ENCODE data around the gene GRK5.

The GRK5 gene

DNA sequence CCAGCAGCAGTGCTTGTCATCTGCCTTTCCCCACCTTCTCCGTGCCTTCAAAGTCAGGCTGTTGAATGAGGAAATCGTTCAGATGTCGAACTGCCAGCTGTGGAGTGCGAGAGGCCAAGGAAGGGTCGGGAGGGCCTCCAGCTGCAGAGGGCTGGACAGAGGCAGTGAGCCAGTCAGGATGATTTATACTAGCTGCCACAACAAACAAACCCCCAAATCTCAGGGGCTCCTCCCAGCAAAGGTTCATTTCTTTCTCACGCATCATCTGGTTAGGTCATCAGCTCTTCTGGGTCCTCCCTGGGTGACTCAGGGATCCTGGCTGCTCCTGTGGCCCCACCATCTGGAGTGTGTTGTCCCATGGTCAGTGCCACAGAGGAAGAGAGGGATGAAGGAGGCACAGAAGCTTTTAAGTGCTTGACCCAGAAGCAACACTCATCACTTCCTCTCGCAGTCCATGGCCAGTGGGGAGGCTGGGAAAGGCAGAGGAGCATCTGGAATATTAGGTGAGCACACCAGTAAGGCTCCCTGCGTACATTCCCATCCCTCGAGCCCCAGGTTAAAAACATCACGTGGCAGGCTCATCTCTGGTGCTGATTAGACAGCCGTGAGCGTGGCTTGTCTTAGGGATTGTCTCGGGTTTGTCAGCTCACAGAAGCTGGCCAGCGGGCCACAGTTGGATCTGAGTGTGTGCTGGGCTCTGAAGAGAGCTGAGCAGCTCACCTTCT lies 194.5 kb downstream of the GRK5 start:
- H3K27ac ChIP-seq, result no peak overlapping the region
- no peak for TF ChIP-seq ZFX (IDR thresholded peaks at IDR 0.05; ENCODE audit: borderline replicate concordance)
- TF ChIP-seq, protein P1, sequence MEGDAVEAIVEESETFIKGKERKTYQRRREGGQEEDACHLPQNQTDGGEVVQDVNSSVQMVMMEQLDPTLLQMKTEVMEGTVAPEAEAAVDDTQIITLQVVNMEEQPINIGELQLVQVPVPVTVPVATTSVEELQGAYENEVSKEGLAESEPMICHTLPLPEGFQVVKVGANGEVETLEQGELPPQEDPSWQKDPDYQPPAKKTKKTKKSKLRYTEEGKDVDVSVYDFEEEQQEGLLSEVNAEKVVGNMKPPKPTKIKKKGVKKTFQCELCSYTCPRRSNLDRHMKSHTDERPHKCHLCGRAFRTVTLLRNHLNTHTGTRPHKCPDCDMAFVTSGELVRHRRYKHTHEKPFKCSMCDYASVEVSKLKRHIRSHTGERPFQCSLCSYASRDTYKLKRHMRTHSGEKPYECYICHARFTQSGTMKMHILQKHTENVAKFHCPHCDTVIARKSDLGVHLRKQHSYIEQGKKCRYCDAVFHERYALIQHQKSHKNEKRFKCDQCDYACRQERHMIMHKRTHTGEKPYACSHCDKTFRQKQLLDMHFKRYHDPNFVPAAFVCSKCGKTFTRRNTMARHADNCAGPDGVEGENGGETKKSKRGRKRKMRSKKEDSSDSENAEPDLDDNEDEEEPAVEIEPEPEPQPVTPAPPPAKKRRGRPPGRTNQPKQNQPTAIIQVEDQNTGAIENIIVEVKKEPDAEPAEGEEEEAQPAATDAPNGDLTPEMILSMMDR (IDR thresholded peaks at IDR 0.05), result no peak

DNA sequence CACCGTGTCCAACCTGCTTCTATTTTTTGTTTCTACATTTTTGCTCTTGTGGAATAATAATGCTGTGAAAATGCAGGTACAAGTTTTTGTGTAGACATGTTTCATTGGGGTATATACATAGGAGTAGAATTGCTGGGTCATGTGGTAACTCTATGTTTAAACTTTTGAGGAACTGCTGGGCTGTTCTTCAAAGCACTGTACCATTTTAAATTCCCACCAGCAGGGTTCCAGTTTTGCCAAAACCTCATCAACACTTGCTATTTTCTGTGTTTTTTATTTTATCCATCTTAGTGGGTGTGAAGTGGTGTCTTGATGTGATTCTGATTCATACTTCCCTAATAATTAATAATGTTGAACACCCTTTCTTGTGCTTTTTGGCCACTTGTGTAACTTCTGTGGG lies 196.6 kb downstream of the GRK5 start:
- no peak for TF ChIP-seq ZFX (IDR thresholded peaks at IDR 0.05; ENCODE audit: borderline replicate concordance)
- TF ChIP-seq, protein P1 (IDR thresholded peaks at IDR 0.05), result no peak
- H3K27ac ChIP-seq, result no peak overlapping the region

DNA sequence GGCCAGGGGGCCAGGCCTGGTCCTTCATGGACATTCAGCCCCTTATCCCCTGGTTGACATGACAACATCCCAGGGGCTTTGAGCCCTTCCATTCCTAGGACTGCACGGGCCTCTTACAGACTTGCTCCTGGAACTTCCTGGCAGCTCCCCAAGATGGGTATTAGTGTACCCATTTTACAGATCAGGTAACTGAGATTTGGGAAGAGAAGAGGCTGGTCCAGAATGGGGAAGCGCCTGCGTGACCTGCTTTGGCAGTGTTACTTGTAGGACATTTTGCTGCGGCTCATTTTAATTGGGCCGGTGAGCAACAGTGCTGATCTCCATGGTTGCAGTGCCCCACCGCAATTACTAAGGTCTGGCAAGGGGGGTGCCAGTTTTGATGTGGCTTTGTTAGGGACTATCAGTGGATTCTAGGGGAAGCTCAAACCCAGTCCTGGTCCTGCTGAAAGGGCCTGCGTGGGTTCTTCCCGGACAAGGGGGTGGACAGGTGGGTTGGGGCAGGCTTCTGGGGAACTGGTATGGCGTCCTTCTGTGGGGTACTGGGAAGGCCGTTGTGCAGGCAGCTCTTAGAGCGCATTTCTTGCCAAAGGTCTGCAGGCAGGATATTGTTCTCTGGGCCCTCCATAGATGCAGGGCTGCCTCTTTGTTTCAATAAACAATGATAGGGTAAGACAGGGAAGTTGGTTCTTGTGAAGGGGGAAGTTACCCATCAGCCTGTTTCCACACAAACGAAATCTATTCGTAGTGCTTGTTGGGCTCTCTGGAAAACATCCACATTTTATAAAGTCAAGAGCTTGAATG lies 197.5 kb downstream of the GRK5 start:
- no peak overlapping the region for H3K27ac ChIP-seq
- TF ChIP-seq ZFX (IDR thresholded peaks at IDR 0.05; ENCODE audit: borderline replicate concordance), result no peak
- TF ChIP-seq, protein P1 (IDR thresholded peaks at IDR 0.05), result no peak

DNA sequence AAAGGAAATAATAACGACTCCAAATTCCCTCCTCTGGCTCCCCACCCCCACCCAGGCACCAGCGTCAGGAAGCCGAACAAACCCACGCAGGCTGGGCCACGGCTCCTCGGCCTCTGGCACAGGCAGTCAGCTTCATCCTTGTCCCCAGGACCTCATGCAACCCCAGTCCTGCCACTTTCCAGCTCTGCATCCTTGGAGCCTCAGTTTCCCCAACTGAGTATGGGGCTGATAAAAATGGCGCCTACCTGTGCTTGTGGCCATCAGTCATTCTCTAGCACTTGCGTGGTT lies 198.1 kb downstream of the GRK5 start:
- H3K27ac ChIP-seq, result no peak overlapping the region
- TF ChIP-seq ZFX (IDR thresholded peaks at IDR 0.05; ENCODE audit: borderline replicate concordance), result no peak
- TF ChIP-seq, protein P1 (IDR thresholded peaks at IDR 0.05), result no peak

DNA sequence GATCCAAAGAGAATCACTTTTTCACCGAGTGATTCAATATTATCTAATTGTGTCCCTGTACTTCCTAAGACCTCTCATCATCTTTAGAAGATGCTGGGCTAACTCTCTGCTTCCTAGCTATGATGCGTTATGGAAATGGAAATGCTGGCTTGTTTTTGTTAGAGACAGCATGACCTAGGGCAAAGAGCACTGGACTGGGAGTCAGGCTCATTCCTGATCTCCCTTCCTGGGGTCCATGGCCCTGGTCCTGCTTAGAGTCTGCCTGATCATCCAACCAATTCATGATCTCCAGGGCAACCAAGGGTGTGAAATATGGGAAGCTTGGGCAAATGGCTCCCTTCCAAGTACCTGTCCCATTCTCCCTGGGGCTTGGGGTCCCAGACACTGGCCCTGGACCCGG lies 198.8 kb downstream of the GRK5 start:
- TF ChIP-seq, protein P1 (IDR thresholded peaks at IDR 0.05), result no peak
- no peak for TF ChIP-seq ZFX (IDR thresholded peaks at IDR 0.05; ENCODE audit: borderline replicate concordance)
- H3K27ac ChIP-seq, result no peak overlapping the region

DNA sequence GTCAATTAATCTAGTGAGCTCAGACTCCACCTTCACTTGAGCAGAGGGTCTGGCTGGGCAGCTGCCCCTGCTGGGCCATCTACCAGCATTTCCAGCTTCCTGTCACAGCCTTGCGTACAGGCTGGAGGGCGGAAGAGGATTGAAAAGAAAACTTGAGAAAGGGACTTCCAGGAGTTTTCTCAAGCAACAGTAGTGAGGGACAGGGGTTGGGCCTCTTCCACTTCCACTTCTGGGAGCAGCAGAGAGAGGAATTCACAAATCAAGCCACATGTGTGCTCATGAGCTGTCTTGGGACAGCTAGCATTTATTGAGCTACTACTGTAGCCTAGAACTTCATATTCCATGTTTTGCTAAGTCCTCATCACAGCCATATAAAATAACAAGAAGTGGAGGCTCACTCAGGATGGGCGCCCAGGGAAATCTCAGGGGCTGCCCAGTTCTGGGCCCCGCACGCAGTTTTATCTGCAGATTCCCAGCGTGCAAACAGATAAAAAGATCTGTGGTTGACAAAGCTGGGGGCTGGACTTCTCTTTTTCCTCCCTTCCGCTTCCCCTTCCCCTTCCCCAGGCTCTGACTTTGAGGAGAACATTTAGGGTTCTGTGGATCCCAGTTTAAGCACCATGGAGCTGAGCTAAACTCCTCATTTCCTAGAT lies 199.4 kb downstream of the GRK5 start:
- TF ChIP-seq ZFX (IDR thresholded peaks at IDR 0.05; ENCODE audit: borderline replicate concordance), result no peak
- TF ChIP-seq, protein P1 (IDR thresholded peaks at IDR 0.05), result no peak
- H3K27ac ChIP-seq, result no peak overlapping the region
